HG02970 (cell line): ENCODE data around the gene RFPL2.
"Not testable (repeated sequence)": the region's sequence is repeated elsewhere in the genome, so short reads cannot be mapped to it uniquely, and the experiment has no call there.

Experiments used
- ATAC-seq: cut with Tn5 transposase; IDR thresholded peaks from one replicate; pipeline ENCODE4 v1.9.1; 2021; ENCODE audit warnings: mild to moderate bottlenecking, moderate library complexity, moderate number of reproducible peaks; ENCODE audit not compliant: unreplicated experiment, low FRiP score

Gene RFPL2

DNA sequence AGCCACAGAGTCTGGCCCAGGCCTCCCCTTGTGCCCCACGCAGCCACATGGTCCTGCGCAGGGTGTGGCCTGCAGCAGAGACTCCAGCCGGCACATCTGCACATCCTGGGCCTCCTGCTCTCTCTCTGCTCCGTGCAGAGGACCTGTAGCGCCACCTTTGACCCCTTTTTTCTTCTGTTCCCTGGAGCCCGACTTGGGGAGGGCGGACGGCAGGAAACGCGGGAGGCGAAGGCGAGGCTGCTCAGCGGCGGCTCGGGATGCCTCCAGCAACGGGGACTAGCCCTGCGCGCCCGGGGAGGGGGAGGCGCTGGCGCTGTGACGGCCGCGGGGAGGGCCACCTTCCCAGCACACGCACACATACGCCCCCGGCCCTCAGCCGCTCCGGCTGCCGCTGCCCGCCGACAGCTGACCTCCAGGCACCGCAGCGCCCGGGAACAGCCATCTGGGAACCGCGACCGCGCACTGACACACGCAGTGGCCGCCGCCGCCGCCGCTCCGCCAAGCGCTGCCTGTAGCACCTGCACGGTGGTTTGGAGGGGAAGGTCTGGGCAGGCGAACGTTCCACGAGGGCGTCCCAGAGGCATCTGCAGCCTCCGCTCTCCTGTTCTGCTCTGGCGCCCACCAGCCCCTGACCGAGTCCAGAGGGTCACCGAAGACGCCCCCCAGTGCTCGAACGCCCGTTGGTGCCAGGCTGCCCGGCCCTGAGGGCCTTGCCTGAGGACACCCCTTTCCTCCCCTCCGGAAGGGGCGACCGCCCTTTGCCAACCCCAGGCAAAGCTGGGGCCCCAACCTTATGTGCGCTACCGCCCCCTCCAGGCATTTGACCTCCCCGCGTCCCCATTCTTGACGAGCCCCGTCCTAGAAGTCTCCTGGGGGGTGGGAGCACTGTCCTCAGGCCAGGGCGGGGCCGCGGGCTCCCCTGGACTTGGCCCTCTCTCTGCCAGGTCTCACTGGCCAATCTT, 28.9 kb downstream of the RFPL2 start:
- no peak for ATAC-seq

DNA sequence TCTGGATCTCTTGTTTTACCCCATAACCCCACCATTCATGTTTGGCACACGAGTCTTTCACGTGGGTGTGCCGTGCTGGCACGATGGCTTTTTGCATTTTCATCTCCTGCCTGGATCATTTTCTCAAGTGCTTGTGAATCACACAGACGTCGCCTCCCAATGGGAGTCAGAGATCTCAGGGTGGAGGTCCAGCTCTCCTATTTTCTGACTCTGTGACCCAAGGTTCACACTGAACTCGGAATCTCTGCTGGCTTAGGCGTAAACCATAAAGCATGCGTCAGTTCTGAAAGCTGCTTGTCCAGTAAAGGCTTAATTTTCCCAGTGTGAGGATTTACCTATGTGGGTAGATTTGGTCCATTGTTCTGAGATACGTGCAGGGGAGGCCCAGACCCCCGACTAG, 29.8 kb downstream of the RFPL2 start:
- no peak for ATAC-seq

DNA sequence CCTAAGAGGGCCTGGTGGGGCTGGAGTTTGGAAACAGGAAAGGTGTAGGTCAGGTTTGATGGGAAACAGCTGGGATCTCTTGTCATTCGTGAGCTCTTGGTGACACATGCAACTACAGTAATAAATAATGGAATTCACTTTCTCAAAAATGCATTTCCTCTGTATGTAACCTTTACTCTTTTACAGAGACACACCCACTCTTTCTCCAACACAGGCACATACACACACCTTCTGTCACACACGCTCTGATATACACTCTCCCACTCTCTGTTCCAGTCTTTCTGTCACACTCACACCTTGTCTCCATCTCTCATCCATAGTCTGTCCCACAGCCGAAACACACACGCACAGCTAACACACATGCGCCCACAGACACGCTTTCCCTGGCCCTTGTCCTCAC, 39.2 kb downstream of the RFPL2 start:
- ATAC-seq: no peak

DNA sequence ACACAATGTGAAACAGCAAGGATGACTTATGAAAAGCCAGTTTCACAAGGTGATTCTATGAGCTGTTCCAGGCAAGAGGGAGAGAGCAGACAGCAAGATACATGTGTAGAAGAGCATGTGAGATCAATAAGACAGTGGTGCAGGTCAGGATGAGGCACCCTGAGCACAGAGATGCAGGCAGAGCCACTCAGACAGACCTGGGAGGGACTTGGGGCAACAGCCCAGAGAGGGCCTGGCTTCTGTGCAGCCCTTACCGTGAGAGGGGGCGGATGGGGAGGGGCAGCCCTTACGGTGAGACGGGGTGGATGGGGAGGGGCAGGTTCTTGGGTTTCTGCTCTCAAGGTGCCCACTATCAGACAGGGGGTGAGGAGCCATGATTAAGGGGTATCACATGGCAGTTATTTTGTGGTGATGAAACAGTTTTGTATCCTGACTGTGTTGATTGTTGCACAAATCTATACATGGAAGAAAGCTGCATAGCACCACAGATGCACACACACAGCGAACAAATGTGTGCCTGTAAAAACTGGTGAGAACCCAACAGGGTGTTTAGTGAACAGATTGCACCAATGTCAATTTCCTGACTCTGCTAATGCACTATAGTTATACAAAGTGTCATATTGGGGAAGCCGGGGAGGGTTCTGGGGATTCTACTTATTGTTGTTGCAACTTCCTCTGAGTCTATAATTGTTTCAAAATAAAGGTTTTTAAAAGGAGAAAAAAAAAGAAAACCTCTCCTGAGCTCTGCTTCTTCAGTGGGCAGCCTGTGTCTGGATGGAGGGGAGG, 40.6 kb downstream of the RFPL2 start:
- no peak for ATAC-seq

DNA sequence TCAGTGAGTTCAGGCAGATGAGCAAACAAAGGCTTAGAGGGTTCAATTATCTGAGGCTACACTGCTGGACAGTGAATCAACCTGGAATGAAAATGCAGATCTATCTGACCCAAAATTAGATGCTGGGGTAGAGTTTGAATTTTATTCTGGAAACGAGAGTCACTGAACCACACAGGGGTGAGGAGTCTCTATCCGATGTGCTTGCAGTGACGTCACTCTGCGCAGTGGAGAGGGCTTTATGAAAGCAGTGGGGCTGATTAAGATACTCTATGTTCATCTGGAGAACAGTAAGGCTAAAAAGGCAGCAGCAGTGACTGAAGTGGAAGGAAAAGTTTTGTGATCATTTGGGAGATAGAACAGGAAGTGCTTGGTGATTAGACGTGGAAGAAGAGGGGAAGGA, 44.5 kb downstream of the RFPL2 start:
- not testable (repeated sequence) for ATAC-seq

DNA sequence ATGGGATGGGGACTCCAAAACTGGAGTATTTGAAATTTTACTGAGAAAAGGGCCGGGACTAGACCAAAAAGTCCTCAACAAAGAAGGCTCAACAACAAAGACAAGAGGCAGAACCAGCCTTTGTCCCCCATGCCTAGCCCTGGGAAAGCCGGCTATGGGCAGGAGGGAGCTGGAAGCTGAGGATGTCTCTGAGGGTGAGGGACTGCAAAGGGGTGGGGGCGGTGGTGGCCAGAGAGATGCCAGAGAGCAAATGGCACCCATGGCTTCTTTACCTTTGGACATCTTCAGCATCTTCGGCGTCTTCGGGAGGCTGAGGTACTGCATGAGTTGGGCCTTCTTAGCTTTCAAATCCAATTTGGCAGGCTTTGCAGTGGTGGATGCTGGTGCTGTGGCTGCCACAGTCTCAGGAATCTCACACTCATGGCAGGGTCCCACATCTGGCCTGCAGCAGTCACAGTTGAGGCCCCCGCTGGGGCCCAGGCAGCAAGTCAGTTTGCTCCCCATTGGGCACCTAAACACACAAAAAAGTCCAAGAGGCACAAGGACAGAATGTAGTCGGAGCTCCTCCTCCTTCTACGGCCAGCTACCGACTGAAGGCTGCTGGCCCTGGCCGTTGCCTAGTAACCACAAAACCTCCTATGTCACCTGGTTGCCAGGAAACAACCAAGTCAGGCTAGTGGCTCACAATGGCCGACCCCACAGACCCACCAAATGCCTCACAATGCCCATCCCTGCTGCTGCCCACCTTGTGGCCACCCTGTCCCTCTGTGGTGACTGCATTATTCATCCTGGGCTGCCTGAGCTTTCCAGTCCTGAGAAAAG, 46.0 kb downstream of the RFPL2 start, which contains the start of gene C22orf42:
Gene C22orf42, minus strand, starts transcription at position 592 of the 822 bp plus-strand sequence. Its CDS starts 88 bp downstream, at position 504.
- no peak for ATAC-seq

DNA sequence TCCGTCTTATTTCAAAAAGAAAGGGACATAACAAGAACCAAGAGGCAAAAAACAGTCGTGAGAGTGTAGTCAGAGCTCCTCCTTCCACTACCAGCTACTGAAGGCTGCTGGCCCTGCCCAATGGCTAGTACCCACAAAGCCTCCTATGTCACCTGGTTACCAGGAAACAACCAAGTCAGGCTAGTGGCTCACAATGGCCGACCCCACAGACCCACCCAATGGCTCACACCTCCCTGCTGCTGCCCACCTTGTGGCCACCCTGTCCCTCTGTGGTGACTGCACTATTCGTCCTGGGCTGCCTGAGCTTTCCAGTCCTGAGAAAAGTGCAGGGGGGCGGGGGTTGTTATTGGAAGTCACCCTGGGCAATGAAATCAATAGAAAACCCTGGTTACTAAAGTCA, 47.2 kb downstream of the RFPL2 start:
- not testable (repeated sequence) for ATAC-seq

DNA sequence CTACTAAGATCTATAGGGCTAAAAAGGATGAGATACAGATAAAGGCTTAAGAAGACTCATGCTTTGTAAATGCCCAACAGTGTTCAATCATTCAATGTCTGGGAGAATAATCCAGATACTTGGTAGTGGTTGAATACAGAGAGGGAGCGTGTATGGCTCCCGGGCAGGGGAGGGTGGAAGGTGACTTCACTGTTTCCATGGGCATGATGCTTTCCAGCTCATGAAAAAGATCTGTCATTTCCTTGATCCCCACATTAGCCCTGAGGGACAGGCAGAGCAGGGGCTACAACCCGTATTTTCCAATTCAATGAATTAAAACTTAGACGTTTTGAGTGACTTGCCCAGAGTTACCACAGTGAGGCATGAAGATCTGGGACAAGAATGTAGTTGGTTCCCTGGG, 50.1 kb downstream of the RFPL2 start:
- ATAC-seq: not testable (repeated sequence)

DNA sequence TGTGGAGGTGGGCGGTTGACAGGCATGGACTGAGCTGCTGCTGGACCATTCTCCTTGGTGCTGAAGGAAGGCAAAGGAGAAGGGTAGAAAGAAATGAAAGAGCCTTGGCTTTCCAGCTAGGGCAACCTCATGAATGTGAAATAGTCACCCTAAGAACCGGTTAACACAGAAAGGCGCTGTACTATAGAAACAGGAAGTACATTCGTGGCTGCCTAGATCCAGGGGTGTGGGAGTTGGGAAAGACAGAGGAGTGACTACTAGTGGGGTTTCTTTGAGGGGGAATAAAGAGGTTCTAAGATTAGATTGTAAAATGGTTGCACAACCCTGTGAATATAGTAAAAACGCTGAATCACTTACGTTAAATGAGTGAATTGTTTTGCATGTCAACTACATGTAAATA, 53.2 kb downstream of the RFPL2 start:
- not testable (repeated sequence) for ATAC-seq

DNA sequence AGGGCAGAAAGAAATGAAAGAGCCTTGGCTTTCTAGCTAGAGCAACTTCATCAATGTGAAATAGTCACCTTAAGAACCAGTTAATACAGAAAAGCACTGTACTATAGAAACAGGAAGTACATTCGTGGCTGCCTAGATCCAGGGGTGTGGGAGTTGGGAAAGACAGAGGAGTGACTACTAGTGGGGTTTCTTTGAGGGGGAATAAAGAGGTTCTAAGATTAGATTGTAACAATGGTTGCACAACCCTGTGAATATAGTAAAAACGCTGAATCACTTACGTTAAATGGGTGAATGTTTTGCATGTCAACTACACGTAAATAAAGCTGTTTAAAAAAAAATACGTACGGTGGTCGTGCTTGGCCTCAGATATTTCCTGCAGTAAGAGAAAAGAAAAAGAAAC, 54.2 kb downstream of the RFPL2 start:
- ATAC-seq: not testable (repeated sequence)

DNA sequence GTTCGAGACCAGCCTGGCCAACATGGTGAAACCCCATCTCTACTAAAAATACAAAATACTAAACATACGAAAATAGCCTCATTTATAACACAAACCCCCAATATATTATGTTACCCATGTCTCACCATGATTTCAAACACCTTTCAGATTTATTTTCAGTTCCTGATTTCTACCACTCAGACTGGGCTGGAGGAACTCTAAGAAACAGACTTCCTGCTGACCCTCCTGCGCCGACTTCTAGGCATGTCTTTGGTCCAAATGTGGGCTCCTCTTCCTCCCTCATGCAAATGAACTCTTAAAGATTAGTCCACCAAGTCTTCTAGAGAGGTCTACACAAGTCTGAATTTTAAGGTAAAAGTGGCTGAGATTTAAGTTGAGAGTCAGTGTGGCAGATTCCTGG, 56.5 kb downstream of the RFPL2 start:
- ATAC-seq: not testable (repeated sequence)

DNA sequence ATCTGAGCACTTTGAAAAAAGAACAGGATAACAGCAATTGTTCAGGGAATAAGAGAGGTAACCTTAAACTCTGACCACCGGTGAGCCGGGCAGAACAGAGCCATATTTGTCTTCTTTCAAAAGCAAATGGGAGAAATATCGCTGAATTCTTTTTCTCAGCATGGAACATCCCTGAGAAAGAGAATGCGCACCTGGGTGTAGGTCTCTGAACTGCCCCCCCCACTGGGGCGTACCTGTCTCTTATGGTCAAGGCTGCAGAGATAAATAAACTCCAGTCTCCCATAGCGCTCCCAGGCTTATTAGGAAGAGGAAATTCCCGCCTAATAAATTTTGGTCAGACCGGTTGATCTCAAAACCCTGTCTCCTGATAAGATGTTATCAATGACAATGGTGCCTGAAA, 57.7 kb downstream of the RFPL2 start:
- ATAC-seq: not testable (repeated sequence)

DNA sequence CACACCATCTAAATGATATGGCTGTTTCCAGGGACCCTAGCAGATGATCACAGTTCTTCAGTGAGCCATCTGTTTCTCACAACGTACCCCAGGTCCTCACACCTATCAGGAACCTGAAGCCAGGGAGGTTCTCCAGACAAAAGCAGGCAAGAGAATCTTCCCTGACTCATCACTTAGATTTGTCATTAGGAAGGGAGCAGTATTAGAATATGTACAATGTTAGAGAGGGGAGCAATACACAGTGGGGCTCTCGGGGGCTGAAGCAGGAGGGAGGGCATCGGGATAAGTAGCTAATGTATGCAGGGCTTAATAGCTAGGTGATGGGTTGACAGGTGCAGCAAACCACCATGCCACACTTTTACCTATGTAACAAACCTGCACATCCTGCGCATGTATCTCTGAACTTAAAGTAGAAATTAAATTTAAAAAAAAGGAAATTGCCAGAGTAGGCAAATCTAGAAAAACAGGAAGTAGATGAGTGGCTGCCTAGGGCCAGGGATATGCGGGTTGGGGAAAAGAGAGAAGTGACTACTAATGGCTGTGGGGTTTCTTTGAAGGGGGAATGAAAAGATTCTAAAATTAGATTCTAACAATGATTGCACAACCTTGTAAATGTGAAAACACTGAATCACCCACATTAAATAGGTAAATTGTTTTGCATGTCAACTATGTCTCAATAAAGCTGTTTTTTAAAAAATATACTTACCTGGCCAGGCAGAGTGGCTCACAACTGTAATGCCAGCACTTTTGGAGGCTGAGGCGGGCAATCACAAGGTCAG, 60.2 kb downstream of the RFPL2 start:
- no peak for ATAC-seq

DNA sequence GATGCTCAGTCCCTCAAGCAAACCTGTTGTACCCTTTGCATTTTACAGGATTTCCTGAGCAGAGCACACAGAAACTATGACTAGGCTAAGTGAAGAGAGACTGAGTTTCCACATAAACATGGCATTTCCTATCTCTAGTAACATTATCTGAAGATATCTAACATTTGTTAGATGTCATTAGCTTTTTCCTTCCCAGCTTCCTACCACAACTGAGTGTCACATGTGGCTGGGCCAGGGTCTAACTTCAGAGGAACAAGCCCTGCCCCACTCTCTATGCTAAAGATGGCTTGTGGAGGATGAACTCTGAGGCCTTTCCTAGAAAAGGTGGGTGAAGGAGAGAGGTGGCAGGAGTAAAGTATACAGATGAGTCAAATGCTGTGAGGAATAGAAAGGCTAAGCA, 62.3 kb downstream of the RFPL2 start:
- no peak for ATAC-seq

DNA sequence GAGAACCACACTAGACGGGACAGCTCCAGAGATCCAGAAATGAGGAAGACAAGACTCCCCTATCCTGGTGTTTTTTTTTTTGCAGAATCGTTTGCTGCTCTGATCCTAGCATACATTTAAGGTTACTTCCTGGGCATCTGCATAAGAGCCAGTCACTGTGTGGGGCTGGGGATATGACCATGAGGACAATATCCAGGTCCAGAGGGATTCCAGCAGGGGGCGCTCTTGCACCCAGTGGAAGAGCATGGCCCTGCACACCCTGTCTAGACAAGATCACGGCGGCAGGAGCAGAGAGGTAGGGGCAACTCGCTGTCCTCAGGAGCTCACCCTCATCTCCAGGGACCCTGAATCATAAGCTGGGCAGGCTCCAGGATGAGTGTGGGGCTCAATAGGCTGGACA, 64.2 kb downstream of the RFPL2 start:
- not testable (repeated sequence) for ATAC-seq
